DOHH2 (cell line): ENCODE data around the gene HSD3B2.

Experiments
- H3F3A ChIP-seq: fragments of 200-600 bp; sonication (generic), shearing (Covaris generic); 2 replicates; pipeline ENCODE4 v1.6.0; 2016; ENCODE audit warnings: antibody characterized with exemption, mild to moderate bottlenecking; ENCODE audit not compliant: control insufficient read depth, insufficient read depth
- H3K27ac ChIP-seq: fragments of 200-600 bp; sonication (generic); 2 replicates; pipeline ENCODE4 v1.5.1; 2014; ENCODE audit warnings: low read depth, mild to moderate bottlenecking, low read length, moderate library complexity
- H3K27me3 ChIP-seq: fragments of 200-600 bp; sonication (generic); 2 replicates; pipeline ENCODE4 v1.6.1; 2014; ENCODE audit warnings: mild to moderate bottlenecking, low read length, mixed read lengths; ENCODE audit not compliant: control insufficient read depth
- H3K36me3 ChIP-seq: fragments of 200-600 bp; sonication (generic); 2 replicates; pipeline ENCODE4 v1.6.1; 2014; ENCODE audit warnings: mild to moderate bottlenecking, low read length, moderate library complexity, mixed read lengths; ENCODE audit not compliant: control insufficient read depth
- H3K4me1 ChIP-seq: fragments of 200-600 bp; sonication (generic); 2 replicates; pipeline ENCODE4 v1.6.1; 2014; ENCODE audit warnings: mild to moderate bottlenecking, low read length, mixed read lengths; ENCODE audit not compliant: control insufficient read depth
- H3K4me2 ChIP-seq: fragments of 200-600 bp; sonication (generic); 2 replicates; pipeline ENCODE4 v1.6.0; 2014; ENCODE audit warnings: mild to moderate bottlenecking, low read length, moderate library complexity
- H3K4me3 ChIP-seq: fragments of 200-600 bp; sonication (generic); 2 replicates; pipeline ENCODE4 v1.5.1; 2014; ENCODE audit warnings: mild to moderate bottlenecking, low read length, mixed read lengths
- H3K79me2 ChIP-seq: fragments of 200-600 bp; sonication (generic); 2 replicates; pipeline ENCODE4 v1.6.1; 2014; ENCODE audit warnings: mild to moderate bottlenecking, low read length, mixed read lengths; ENCODE audit not compliant: control insufficient read depth
- H3K9me2 ChIP-seq: fragments of 200-600 bp; sonication (generic); replicated peaks from 2 replicates; pipeline ENCODE4 v1.6.1; 2014; ENCODE audit warnings: mild to moderate bottlenecking, low read length, mixed read lengths; ENCODE audit not compliant: control insufficient read depth
- H3K9me3 ChIP-seq: fragments of 200-600 bp; sonication (generic); 2 replicates; pipeline ENCODE4 v1.6.1; 2014; ENCODE audit warnings: antibody characterized with exemption, low read length, mixed read lengths; ENCODE audit not compliant: control insufficient read depth, insufficient read depth
- H4K20me1 ChIP-seq: fragments of 200-600 bp; sonication (generic); 2 replicates; pipeline ENCODE4 v1.6.0; 2014; ENCODE audit warnings: low read depth, mild to moderate bottlenecking, antibody characterized with exemption, low read length, moderate library complexity; ENCODE audit not compliant: control insufficient read depth, insufficient read depth
- CTCF ChIP-seq: fragments of 200-600 bp; sonication (generic); IDR thresholded peaks from one replicate; pipeline ENCODE4 v1.5.1; 2014; ENCODE audit warnings: antibody characterized with exemption, mild to moderate bottlenecking, low read depth, low read length; ENCODE audit not compliant: poor library complexity, severe bottlenecking
- EZH2phosphoT487 ChIP-seq: fragments of 200-600 bp; sonication (generic); IDR thresholded peaks from 2 replicates; pipeline ENCODE4 v1.6.1; 2017; ENCODE audit warnings: borderline replicate concordance, mild to moderate bottlenecking, antibody characterized with exemption, low read length, moderate library complexity, mixed read lengths

Gene HSD3B2

GRCh38 chr1:119394085-119394484 is 20.9 kb upstream of the HSD3B2 start:
- Histone ChIP-seq H4K20me1 (no peaks in the 10 kb centered on the region), H3K79me2 (no peaks in the 10 kb centered on the region), H3K4me2 (no peak overlapping the region), H3K9me2 (no peaks in the 10 kb centered on the region), H3K27ac (no peak overlapping the region), H3K27me3 (no peaks in the 10 kb centered on the region), H3K4me1 (no peaks in the 10 kb centered on the region), H3F3A (no peaks in the 10 kb centered on the region), H3K9me3 (no peaks in the 10 kb centered on the region), H3K36me3 (no peaks in the 10 kb centered on the region), H3K4me3 (no peak overlapping the region)
- TF ChIP-seq EZH2phosphoT487 (no peak), CTCF (no peak)

- TF ChIP-seq CTCF (no peak), EZH2phosphoT487 (no peak)
- Histone ChIP-seq H4K20me1 (no peaks in the 10 kb centered on the region), H3K9me3 (no peaks in the 10 kb centered on the region)
These were observed 18.0 kb upstream of the HSD3B2 start for GRCh38 chr1:119396982-119397381.

GRCh38 chr1:119397986-119398385 is 17.0 kb upstream of the HSD3B2 start:
- Histone ChIP-seq H3K9me3 (no peaks in the 10 kb centered on the region), H3K27ac (no peak overlapping the region), H4K20me1 (no peaks in the 10 kb centered on the region), H3K4me3 (no peak overlapping the region), H3K9me2 (no peaks in the 10 kb centered on the region), H3K79me2 (no peaks in the 10 kb centered on the region), H3K4me2 (no peak overlapping the region), H3K4me1 (no peaks in the 10 kb centered on the region), H3K36me3 (no peaks in the 10 kb centered on the region), H3F3A (no peaks in the 10 kb centered on the region), H3K27me3 (no peaks in the 10 kb centered on the region)
- no peak for TF ChIP-seq CTCF
- no peak for TF ChIP-seq EZH2phosphoT487

More at GRCh38 chr1:119396982-119397381, 18.0 kb upstream of the HSD3B2 start:
- Histone ChIP-seq H3K4me1 (no peaks in the 10 kb centered on the region), H3K9me2 (no peaks in the 10 kb centered on the region), H3K27ac (no peak overlapping the region), H3K36me3 (no peaks in the 10 kb centered on the region), H3K4me3 (no peak overlapping the region), H3K4me2 (no peak overlapping the region), H3K27me3 (no peaks in the 10 kb centered on the region), H3F3A (no peaks in the 10 kb centered on the region), H3K79me2 (no peaks in the 10 kb centered on the region)

- Histone ChIP-seq H3K4me2 (no peak overlapping the region), H3F3A (no peaks in the 10 kb centered on the region), H3K27ac (no peak overlapping the region), H3K4me3 (no peak overlapping the region), H3K9me2 (no peaks in the 10 kb centered on the region), H3K79me2 (no peaks in the 10 kb centered on the region), H3K36me3 (no peaks in the 10 kb centered on the region), H4K20me1 (no peaks in the 10 kb centered on the region), H3K27me3 (no peaks in the 10 kb centered on the region), H3K4me1 (no peaks in the 10 kb centered on the region), H3K9me3 (no peaks in the 10 kb centered on the region)
- TF ChIP-seq CTCF (no peak), EZH2phosphoT487 (no peak)
These were observed 10.2 kb upstream of the HSD3B2 start for GRCh38 chr1:119404736-119405135.
